Ishikawa (cell line): ENCODE results near the gene PRPF40A.

Experiments
- CEBPB ChIP-seq: IDR thresholded peaks from 2 replicates; pipeline ENCODE4 v1.6.1; 2012
- CREB1 ChIP-seq: IDR thresholded peaks from 2 replicates; pipeline ENCODE4 v1.6.1; 2012; ENCODE audit warnings: low read depth
- EGR1 ChIP-seq: IDR thresholded peaks from 2 replicates; pipeline ENCODE4 v1.6.1; 2012
- EP300 ChIP-seq: IDR thresholded peaks from 2 replicates; pipeline ENCODE4 v1.6.1; 2012; ENCODE audit warnings: borderline replicate concordance
- FOXM1 ChIP-seq: IDR thresholded peaks from 2 replicates; pipeline ENCODE4 v1.6.1; 2012; ENCODE audit warnings: low read depth, borderline replicate concordance
- NFIC ChIP-seq: IDR thresholded peaks from 2 replicates; pipeline ENCODE4 v1.6.1; 2012
- RAD21 ChIP-seq: IDR thresholded peaks from 2 replicates; pipeline ENCODE4 v1.6.1; 2012; ENCODE audit warnings: low read depth
- TAF1 ChIP-seq: IDR thresholded peaks from 2 replicates; pipeline ENCODE4 v1.6.1; 2012; ENCODE audit warnings: low read depth, mild to moderate bottlenecking
- TCF12 ChIP-seq: IDR thresholded peaks from 2 replicates; pipeline ENCODE4 v1.6.1; 2012; ENCODE audit warnings: low read depth
- TEAD4 ChIP-seq: IDR thresholded peaks from 2 replicates; pipeline ENCODE4 v1.6.1; 2012
- USF1 ChIP-seq: IDR thresholded peaks from 2 replicates; pipeline ENCODE4 v1.6.1; 2012
- YY1 ChIP-seq: IDR thresholded peaks from 2 replicates; pipeline ENCODE4 v1.6.1; 2012; ENCODE audit warnings: low read depth
- ZBTB7A ChIP-seq: IDR thresholded peaks from 2 replicates; pipeline ENCODE4 v1.6.1; 2012; ENCODE audit warnings: low read depth
- TF ChIP-seq, protein P1 (sequence below): IDR thresholded peaks from 2 replicates; pipeline ENCODE4 v1.6.1; 2012
- TF ChIP-seq, protein P2 (sequence below): IDR thresholded peaks from 2 replicates; pipeline ENCODE4 v1.6.1; 2012; ENCODE audit warnings: low read depth, mild to moderate bottlenecking

PRPF40A gene

DNA sequence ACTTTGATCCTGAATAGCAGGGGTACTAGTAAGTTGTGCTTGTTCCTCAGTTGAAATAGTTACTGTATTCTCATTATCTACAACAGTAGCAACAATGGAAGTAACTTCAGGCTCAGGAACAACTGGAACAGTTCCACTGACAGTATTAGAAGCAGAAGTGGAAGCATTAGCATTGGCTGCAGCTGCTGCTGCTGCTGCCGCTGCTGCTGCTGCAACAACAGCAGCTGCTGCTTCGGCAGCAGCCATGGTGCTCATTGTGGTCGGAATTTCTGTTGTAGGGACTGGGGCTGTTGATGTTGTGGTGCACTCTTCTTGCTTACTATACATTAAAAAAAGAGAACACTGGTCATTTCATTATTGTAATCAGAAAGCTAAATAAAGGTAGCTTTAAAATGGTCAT is 40.8 kb downstream of the PRPF40A start:
- TF ChIP-seq ZBTB7A (no peak), TEAD4 (no peak), CEBPB (no peak), NFIC (no peak), EGR1 (no peak), YY1 (no peak), CREB1 (no peak), RAD21 (no peak), EP300 (no peak), USF1 (no peak), TCF12 (no peak), FOXM1 (no peak), TAF1 (no peak)
- TF ChIP-seq, protein P1, sequence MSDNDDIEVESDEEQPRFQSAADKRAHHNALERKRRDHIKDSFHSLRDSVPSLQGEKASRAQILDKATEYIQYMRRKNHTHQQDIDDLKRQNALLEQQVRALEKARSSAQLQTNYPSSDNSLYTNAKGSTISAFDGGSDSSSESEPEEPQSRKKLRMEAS = no peak
- TF ChIP-seq, protein P2, sequence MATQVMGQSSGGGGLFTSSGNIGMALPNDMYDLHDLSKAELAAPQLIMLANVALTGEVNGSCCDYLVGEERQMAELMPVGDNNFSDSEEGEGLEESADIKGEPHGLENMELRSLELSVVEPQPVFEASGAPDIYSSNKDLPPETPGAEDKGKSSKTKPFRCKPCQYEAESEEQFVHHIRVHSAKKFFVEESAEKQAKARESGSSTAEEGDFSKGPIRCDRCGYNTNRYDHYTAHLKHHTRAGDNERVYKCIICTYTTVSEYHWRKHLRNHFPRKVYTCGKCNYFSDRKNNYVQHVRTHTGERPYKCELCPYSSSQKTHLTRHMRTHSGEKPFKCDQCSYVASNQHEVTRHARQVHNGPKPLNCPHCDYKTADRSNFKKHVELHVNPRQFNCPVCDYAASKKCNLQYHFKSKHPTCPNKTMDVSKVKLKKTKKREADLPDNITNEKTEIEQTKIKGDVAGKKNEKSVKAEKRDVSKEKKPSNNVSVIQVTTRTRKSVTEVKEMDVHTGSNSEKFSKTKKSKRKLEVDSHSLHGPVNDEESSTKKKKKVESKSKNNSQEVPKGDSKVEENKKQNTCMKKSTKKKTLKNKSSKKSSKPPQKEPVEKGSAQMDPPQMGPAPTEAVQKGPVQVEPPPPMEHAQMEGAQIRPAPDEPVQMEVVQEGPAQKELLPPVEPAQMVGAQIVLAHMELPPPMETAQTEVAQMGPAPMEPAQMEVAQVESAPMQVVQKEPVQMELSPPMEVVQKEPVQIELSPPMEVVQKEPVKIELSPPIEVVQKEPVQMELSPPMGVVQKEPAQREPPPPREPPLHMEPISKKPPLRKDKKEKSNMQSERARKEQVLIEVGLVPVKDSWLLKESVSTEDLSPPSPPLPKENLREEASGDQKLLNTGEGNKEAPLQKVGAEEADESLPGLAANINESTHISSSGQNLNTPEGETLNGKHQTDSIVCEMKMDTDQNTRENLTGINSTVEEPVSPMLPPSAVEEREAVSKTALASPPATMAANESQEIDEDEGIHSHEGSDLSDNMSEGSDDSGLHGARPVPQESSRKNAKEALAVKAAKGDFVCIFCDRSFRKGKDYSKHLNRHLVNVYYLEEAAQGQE = no peak

GRCh38 chr2:152674334-152674733 is 42.9 kb downstream of the PRPF40A start:
- TF ChIP-seq EP300 = no peak
- TF ChIP-seq, protein P2 = no peak
- no peak for TF ChIP-seq ZBTB7A
- TF ChIP-seq NFIC = no peak
- TF ChIP-seq EGR1 = no peak
- TF ChIP-seq YY1 = no peak
- no peak for TF ChIP-seq CEBPB
- TF ChIP-seq USF1 = no peak
- TF ChIP-seq FOXM1 = no peak
- TF ChIP-seq, protein P1 = no peak

- TF ChIP-seq, protein P1 = no peak
- TF ChIP-seq YY1 = no peak
- TF ChIP-seq CEBPB = no peak
- TF ChIP-seq USF1 = no peak
- TF ChIP-seq, protein P2 = no peak
- no peak for TF ChIP-seq CREB1
These were observed 52.5 kb downstream of the PRPF40A start for GRCh38 chr2:152664725-152665124.

DNA sequence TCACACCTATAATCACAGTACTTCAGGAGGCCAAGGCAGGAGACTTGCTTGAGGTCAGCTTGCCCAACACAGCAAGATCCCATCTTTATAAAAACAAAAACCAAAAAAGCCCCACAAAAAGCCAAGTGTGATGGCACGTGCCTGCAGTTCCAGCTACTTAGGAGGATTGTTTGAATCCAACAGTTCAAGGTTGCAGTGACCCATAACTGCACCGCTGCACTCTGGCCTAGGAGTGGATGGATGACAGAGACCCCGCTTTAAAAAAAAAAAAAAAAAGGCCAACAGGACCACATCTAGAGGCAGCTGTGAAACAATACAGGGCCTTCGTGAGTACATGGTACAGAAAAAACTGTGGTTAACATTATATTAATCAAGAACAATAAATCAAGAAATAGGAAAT is 56.2 kb downstream of the PRPF40A start:
- TF ChIP-seq USF1 (no peak), TEAD4 (no peak), CEBPB (no peak), EP300 (no peak), RAD21 (no peak)
- TF ChIP-seq, protein P2 = no peak
